ENCODE measurements around the gene SETD2.

The SETD2 gene

GRCh38 chr3:47024932-47025331, 139.0 kb downstream of the SETD2 start:
- Histone ChIP-seq H3K27ac (no peak overlapping the region), H3K4me3 (IDR thresholded peaks at IDR 0.05; ENCODE audit: insufficient read depth, low read depth, low read length) (no peak overlapping the region), H3K4me1 (ENCODE audit: low read depth, poor library complexity, severe bottlenecking) (no peaks in the 10 kb centered on the region), H3K9ac (no peak overlapping the region), H2AFZ (ENCODE audit: low read depth) (no peak overlapping the region), H4K20me1 (ENCODE audit: insufficient read depth) (no peaks in the 10 kb centered on the region), H3K27me3 (ENCODE audit: insufficient read depth, low read depth) (no peaks in the 10 kb centered on the region), H3K36me3 (ENCODE audit: insufficient read depth) (no peaks in the 10 kb centered on the region), H3K4me2 (no peak overlapping the region), H3K79me2 (ENCODE audit: insufficient read depth, low read depth) (no peaks in the 10 kb centered on the region)
- no peak for TF ChIP-seq CTCF (conservative IDR thresholded peaks at IDR 0.05; ENCODE audit: low read depth, low read length)

- Histone ChIP-seq H3K4me2 (no peak overlapping the region), H2AFZ (ENCODE audit: low read depth) (no peak overlapping the region), H3K9ac (no peak overlapping the region), H3K27me3 (ENCODE audit: insufficient read depth, low read depth) (no peaks in the 10 kb centered on the region), H3K4me1 (ENCODE audit: low read depth, poor library complexity, severe bottlenecking) (no peaks in the 10 kb centered on the region), H4K20me1 (ENCODE audit: insufficient read depth) (no peaks in the 10 kb centered on the region), H3K27ac (no peak overlapping the region), H3K79me2 (ENCODE audit: insufficient read depth, low read depth) (no peaks in the 10 kb centered on the region), H3K4me3 (IDR thresholded peaks at IDR 0.05; ENCODE audit: insufficient read depth, low read depth, low read length) (no peak overlapping the region), H3K36me3 (ENCODE audit: insufficient read depth) (no peaks in the 10 kb centered on the region)
- no peak for TF ChIP-seq CTCF (conservative IDR thresholded peaks at IDR 0.05; ENCODE audit: low read depth, low read length)
Observed at GRCh38 chr3:47022641-47023071, 141.3 kb downstream of the SETD2 start.

- Histone ChIP-seq H3K27me3 (ENCODE audit: insufficient read depth, low read depth) (no peaks in the 10 kb centered on the region), H3K36me3 (ENCODE audit: insufficient read depth) (no peaks in the 10 kb centered on the region), H3K4me3 (IDR thresholded peaks at IDR 0.05; ENCODE audit: insufficient read depth, low read depth, low read length) (no peak overlapping the region), H4K20me1 (ENCODE audit: insufficient read depth) (no peaks in the 10 kb centered on the region), H3K4me1 (ENCODE audit: low read depth, poor library complexity, severe bottlenecking) (no peaks in the 10 kb centered on the region), H2AFZ (ENCODE audit: low read depth) (no peak overlapping the region), H3K9ac (no peak overlapping the region), H3K27ac (no peak overlapping the region), H3K4me2 (no peak overlapping the region), H3K79me2 (ENCODE audit: insufficient read depth, low read depth) (no peaks in the 10 kb centered on the region)
- TF ChIP-seq CTCF (conservative IDR thresholded peaks at IDR 0.05; ENCODE audit: low read depth, low read length): no peak
Observed at GRCh38 chr3:47020311-47020710, 143.6 kb downstream of the SETD2 start.

GRCh38 chr3:47019201-47019600, 144.7 kb downstream of the SETD2 start:
- H4K20me1 ChIP-seq (ENCODE audit: insufficient read depth): no peaks in the 10 kb centered on the region
- no peaks in the 10 kb centered on the region for H3K4me1 ChIP-seq (ENCODE audit: low read depth, poor library complexity, severe bottlenecking)
- no peak overlapping the region for H3K27ac ChIP-seq
- no peaks in the 10 kb centered on the region for H3K36me3 ChIP-seq (ENCODE audit: insufficient read depth)
- no peak for TF ChIP-seq CTCF (conservative IDR thresholded peaks at IDR 0.05; ENCODE audit: low read depth, low read length)
- H3K79me2 ChIP-seq (ENCODE audit: insufficient read depth, low read depth): no peaks in the 10 kb centered on the region
- no peak overlapping the region for H3K4me3 ChIP-seq (IDR thresholded peaks at IDR 0.05; ENCODE audit: insufficient read depth, low read depth, low read length)
- H3K9ac ChIP-seq: no peak overlapping the region
- no peak overlapping the region for H2AFZ ChIP-seq (ENCODE audit: low read depth)
- no peak overlapping the region for H3K4me2 ChIP-seq
- H3K27me3 ChIP-seq (ENCODE audit: insufficient read depth, low read depth): no peaks in the 10 kb centered on the region

GRCh38 chr3:47018269-47018611, 145.7 kb downstream of the SETD2 start:
- no peak overlapping the region for H3K4me3 ChIP-seq (IDR thresholded peaks at IDR 0.05; ENCODE audit: insufficient read depth, low read depth, low read length)
- H3K27ac ChIP-seq: no peak overlapping the region
- H3K4me1 ChIP-seq (ENCODE audit: low read depth, poor library complexity, severe bottlenecking): no peaks in the 10 kb centered on the region
- no peak overlapping the region for H2AFZ ChIP-seq (ENCODE audit: low read depth)
- no peak for TF ChIP-seq CTCF (conservative IDR thresholded peaks at IDR 0.05; ENCODE audit: low read depth, low read length)
- no peaks in the 10 kb centered on the region for H4K20me1 ChIP-seq (ENCODE audit: insufficient read depth)
- no peaks in the 10 kb centered on the region for H3K79me2 ChIP-seq (ENCODE audit: insufficient read depth, low read depth)
- H3K4me2 ChIP-seq: no peak overlapping the region
- H3K27me3 ChIP-seq (ENCODE audit: insufficient read depth, low read depth): no peaks in the 10 kb centered on the region
- H3K9ac ChIP-seq: no peak overlapping the region
- no peaks in the 10 kb centered on the region for H3K36me3 ChIP-seq (ENCODE audit: insufficient read depth)
